B cell (primary cell): ENCODE measurements around the gene CRYBA1. TPM values are rescaled to one million over a fixed set of nuclear protein-coding genes. Genes with fewer than 3 reads are reported as not detected.

Experiments used
- ATAC-seq: fragments of 200-7000 bp; cut with Tn5 transposase; one replicate; pipeline ENCODE4 v1.10.0; 2021; ENCODE audit warnings: low read depth, mild to moderate bottlenecking, moderate number of reproducible peaks, moderate library complexity
- CTCF ChIA-PET: fragments of 350-600 bp; sonication (Branson Sonifier 250); formaldehyde crosslinking; loops from one replicate; lab custom pipeline; 2021; ENCODE audit warnings: antibody characterized with exemption, inconsistent platforms; lab: Charles Lee
- POLR2A ChIA-PET: fragments of 350-600 bp; sonication (Branson Sonifier 250); formaldehyde crosslinking; loops from one replicate; lab custom pipeline; 2021; ENCODE audit warnings: antibody characterized with exemption; lab: Charles Lee
- DNase-seq: peaks from one replicate; pipeline ENCODE4 v3.0.0; 2013
- H2AFZ ChIP-seq: 2 replicates; pipeline ENCODE4 v1.6.1; 2012; ENCODE audit warnings: mild to moderate bottlenecking, low read depth, low read length; ENCODE audit not compliant: insufficient read depth, poor library complexity, severe bottlenecking
- H3K27ac ChIP-seq, 2 donors: 1 replicate in 1 of 2; 2 replicates in 1 of 2; pipeline ENCODE4 v1.5.1; 2012 to 2013; ENCODE audit warnings: low read length in 2 of 2, mild to moderate bottlenecking in 2 of 2, moderate library complexity in 1 of 2
- H3K27me3 ChIP-seq, 4 experiments: fragments of 200-600 bp in 1 of 4; sonication (generic) in 1 of 4; replicated peaks in 1 of 4; 1 replicate in 2 of 4; 2 replicates in 2 of 4; pipeline versions ENCODE4 v1.6.1 to v1.7.0; 2013 to 2016; ENCODE audit warnings: low read length in 3 of 4, mild to moderate bottlenecking in 2 of 4, mixed read lengths in 1 of 4, moderate library complexity in 1 of 4; ENCODE audit not compliant: insufficient read depth in 4 of 4, control insufficient read depth in 3 of 4; ENCODE audit errors: control extremely low read depth in 1 of 4
- H3K36me3 ChIP-seq, 2 experiments: replicated peaks in 1 of 2; 1 replicate in 1 of 2; 2 replicates in 1 of 2; pipeline versions ENCODE4 v1.6.1 to v1.7.1; 2013; ENCODE audit warnings: low read length in 1 of 2; ENCODE audit not compliant: insufficient read depth in 2 of 2, control insufficient read depth in 1 of 2; ENCODE audit errors: control extremely low read depth in 1 of 2, extremely low read depth in 1 of 2
- H3K4me1 ChIP-seq, 2 donors: fragments of 200-600 bp in 1 of 2; sonication (generic) in 1 of 2; 1 replicate in 1 of 2; 2 replicates in 1 of 2; pipeline versions ENCODE4 v1.5.1 to v1.6.1; 2013 to 2017; ENCODE audit warnings: low read length in 2 of 2; ENCODE audit not compliant: control insufficient read depth in 2 of 2, insufficient read depth in 2 of 2
- H3K4me2 ChIP-seq: replicated peaks from 2 replicates; pipeline ENCODE3; 2012; ENCODE audit warnings: mild to moderate bottlenecking, low read depth, low read length; ENCODE audit not compliant: poor library complexity, severe bottlenecking
- H3K4me3 ChIP-seq, 5 experiments: fragments of 200-600 bp in 1 of 5; sonication (generic) in 1 of 5; 1 replicate in 3 of 5; 2 replicates in 2 of 5; pipeline versions ENCODE4 v1.5.1 to v1.7.0; 2011 to 2016; ENCODE audit warnings: low read length in 4 of 5, mild to moderate bottlenecking in 4 of 5, low read depth in 2 of 5, control low read depth in 1 of 5, moderate library complexity in 1 of 5; ENCODE audit not compliant: insufficient read depth in 1 of 5; ENCODE audit errors: control extremely low read depth in 1 of 5, extremely low read depth in 1 of 5
- H3K79me2 ChIP-seq: fragments of 200-600 bp; sonication (generic); one replicate; pipeline ENCODE4 v1.6.0; 2016; ENCODE audit warnings: low read length; ENCODE audit not compliant: control insufficient read depth, insufficient read depth
- H3K9ac ChIP-seq: fragments of 200-600 bp; sonication (generic); 2 replicates; pipeline ENCODE4 v1.6.1; 2017; ENCODE audit warnings: mild to moderate bottlenecking, low read length, moderate library complexity
- H3K9me3 ChIP-seq, 3 donors: one replicate each; pipeline versions ENCODE4 v1.6.1 to v1.7.1; 2013; ENCODE audit warnings: low read length in 2 of 3; ENCODE audit not compliant: control insufficient read depth in 2 of 3, insufficient read depth in 1 of 3; ENCODE audit errors: control extremely low read depth in 1 of 3
- H4K20me1 ChIP-seq: 2 replicates; pipeline ENCODE4 v1.6.0; 2012; ENCODE audit warnings: mild to moderate bottlenecking, low read length; ENCODE audit not compliant: insufficient read depth, control insufficient read depth, poor library complexity, severe bottlenecking
- H3K27ac Mint-ChIP-seq: one replicate; pipeline ENCODE4 v1.8.0; 2021; ENCODE audit warnings: mixed read lengths
- H3K27me3 Mint-ChIP-seq: one replicate; pipeline ENCODE4 v1.8.0; 2021; ENCODE audit warnings: mixed read lengths
- H3K4me1 Mint-ChIP-seq: one replicate; pipeline ENCODE4 v1.8.0; 2021; ENCODE audit warnings: mixed read lengths
- H3K4me3 Mint-ChIP-seq: one replicate; pipeline ENCODE4 v1.8.0; 2021; ENCODE audit warnings: mixed read lengths
- H3K9me3 Mint-ChIP-seq: one replicate; pipeline ENCODE4 v1.8.0; 2022; ENCODE audit warnings: mixed read lengths; ENCODE audit not compliant: insufficient read depth
- CTCF ChIP-seq: fragments of 200-600 bp; IDR thresholded peaks from one replicate; pipeline ENCODE4 v1.8.0; 2022; ENCODE audit warnings: antibody characterized with exemption, mild to moderate bottlenecking
- EZH2 ChIP-seq: IDR thresholded peaks from 2 replicates; pipeline ENCODE4 v1.6.1; 2012; ENCODE audit warnings: borderline replicate concordance, low read depth, mild to moderate bottlenecking, moderate library complexity, low read length; ENCODE audit not compliant: insufficient read depth, poor library complexity, severe bottlenecking
- WGBS: methylation state at CpG from one replicate; pipeline ENCODE4 v1.1.5; 2013; ENCODE audit warnings: missing lambda C conversion rate; ENCODE audit not compliant: insufficient coverage; 5-methylcytosine and 5-hydroxymethylcytosine counted together
- intact Hi-C: fragments of 100-400 bp; cut with micrococcal nuclease; formaldehyde crosslinking; loops from one replicate; pipeline ENCODE4 v1.10.0; 2022
- polyA plus RNA-seq: library from polyadenylated mRNA; depleted of rRNA; stranded (reverse); fragments of >200 nt; gene quantifications from 2 replicates; pipeline ENCODE4 v1.2.3, GENCODE V29; 2012
- total RNA-seq, 2 donors: library from RNA; stranded (reverse); fragments of 120-200 nt in 1 of 2; gene quantifications; 1 replicate in 1 of 2; 2 replicates in 1 of 2; pipeline versions ENCODE4 v1.2.3 to v1.2.4, GENCODE V29; 2013 to 2022

The CRYBA1 gene
- total and polyA plus RNA-seq, 2 donors (not counting 1 experiment from before 2014, with no cell fraction given), result not detected

DNA sequence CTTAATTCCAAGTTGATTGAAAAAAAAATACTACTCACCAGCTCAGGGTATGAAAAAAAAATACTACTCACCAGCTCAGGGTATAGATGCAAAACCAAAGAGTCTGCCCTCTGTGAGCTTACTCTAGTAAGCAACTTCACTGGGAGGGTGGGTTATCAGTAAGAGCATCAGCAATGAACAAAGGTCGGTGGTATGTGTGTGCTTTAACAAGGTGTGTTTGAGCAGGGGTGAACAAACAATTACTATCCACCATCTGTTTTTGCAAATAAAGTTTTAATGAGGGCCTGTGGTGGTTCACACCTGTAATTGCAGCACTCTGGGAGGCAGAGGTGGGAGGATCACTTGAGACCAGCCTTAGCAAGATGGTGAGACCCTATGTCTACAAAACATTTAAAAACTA, 27.3 kb downstream of the CRYBA1 start:
- H3K4me1 Mint-ChIP-seq, result peaks cover 39% of the 10 kb centered on the region
- no peaks in the 10 kb centered on the region for H3K9me3 Mint-ChIP-seq
- Histone ChIP-seq H3K9me3 (peaks cover 3 to 12% (median 7%) of the 10 kb centered on the region in 3 donors), H3K4me2 (no peak overlapping the region), H3K9ac (no peak overlapping the region), H3K27ac (no peak overlapping the region), H4K20me1 (peaks cover 94% of the 10 kb centered on the region), H3K79me2 (peaks cover 99% of the 10 kb centered on the region), H3K4me3 (no peak overlapping the region), H3K36me3 (peaks cover 0 to 59% of the 10 kb centered on the region in 2 experiments), H3K4me1 (peaks cover 4 to 5% of the 10 kb centered on the region in 2 donors), H3K27me3 (no peaks in the 10 kb centered on the region), H2AFZ (no peak overlapping the region)
- ATAC-seq, result no peak
- no peak for DNase-seq
- TF ChIP-seq CTCF (no peak), EZH2 (no peak)
- H3K4me3 Mint-ChIP-seq, result no peak overlapping the region
- H3K27ac Mint-ChIP-seq, result no peak overlapping the region
- ChIA-PET POLR2A (no interaction called here), CTCF (interaction anchor here (1.7 kb wide), 1 partner anchor 17 kb away, joined by 7 read pairs; no protein-coding TSS in a partner anchor)
- intact Hi-C loops, result no loop called here
- no peaks in the 10 kb centered on the region for H3K27me3 Mint-ChIP-seq
- WGBS, result no CpG with 5 or more reads among the region's 1 CpG

- Histone ChIP-seq H3K79me2 (peaks cover 100% of the 10 kb centered on the region), H3K9ac (no peak overlapping the region), H3K4me1 (peaks cover 8 to 17% of the 10 kb centered on the region in 2 donors), H3K36me3 (peaks cover 6 to 71% of the 10 kb centered on the region in 2 experiments), H3K27me3 (no peaks in the 10 kb centered on the region), H3K4me2 (no peak overlapping the region), H3K9me3 (peaks cover 7 to 36% (median 13%) of the 10 kb centered on the region in 3 donors), H3K4me3 (no peak overlapping the region), H2AFZ (no peak overlapping the region), H3K27ac (no peak overlapping the region), H4K20me1 (peaks cover 91% of the 10 kb centered on the region)
- TF ChIP-seq CTCF, result no peak
- no peak for TF ChIP-seq EZH2
- no peak overlapping the region for H3K4me3 Mint-ChIP-seq
- intact Hi-C loops, result no loop called here
- no peaks in the 10 kb centered on the region for H3K27me3 Mint-ChIP-seq
- peaks cover 46% of the 10 kb centered on the region for H3K4me1 Mint-ChIP-seq
- DNase-seq, result no peak
- H3K27ac Mint-ChIP-seq, result no peak overlapping the region
- ATAC-seq, result no peak
- peaks cover 3% of the 10 kb centered on the region for H3K9me3 Mint-ChIP-seq
- ChIA-PET POLR2A (interaction anchor here (0.6 kb wide), 1 partner anchor 12 kb away, joined by 6 read pairs; no protein-coding TSS in a partner anchor), CTCF (interaction anchor here (1.0 kb wide), 1 partner anchor 13 kb away, joined by 3 read pairs; no protein-coding TSS in a partner anchor)
Measured at GRCh38 chr17:29278692-29279091, 32.0 kb downstream of the CRYBA1 start.
